GM10266 (cell line): ENCODE data around the gene CCDC86.

Source experiments
- DNase-seq: peaks from one replicate; pipeline ENCODE4 v3.0.0; 2012; ENCODE audit errors: extremely low spot score
- CTCF ChIP-seq: IDR thresholded peaks from 2 replicates; pipeline ENCODE4 v1.5.1; 2012; ENCODE audit warnings: mild to moderate bottlenecking, low read depth; ENCODE audit not compliant: control insufficient read depth, insufficient read depth; ENCODE audit errors: missing control alignments

CCDC86 gene

GRCh38 chr11:60854140-60854846 is 12.4 kb downstream of the CCDC86 start:
- no peak for DNase-seq
- TF ChIP-seq CTCF = no peak

- no peak for DNase-seq
- no peak for TF ChIP-seq CTCF
These were observed 13.2 kb downstream of the CCDC86 start for GRCh38 chr11:60854847-60855725.

- no peak for DNase-seq
- no peak for TF ChIP-seq CTCF
These were observed 14.1 kb downstream of the CCDC86 start, which contains the start of gene PTGDR2 for GRCh38 chr11:60855726-60856633. PTGDR2 (minus strand) TSS chr11:60855950; CDS start chr11:60853722, 2,228 bp downstream.

- no peak for DNase-seq
- no peak for TF ChIP-seq CTCF
These were observed 15.7 kb downstream of the CCDC86 start for GRCh38 chr11:60857378-60858232.

GRCh38 chr11:60858236-60858635 is 16.3 kb downstream of the CCDC86 start:
- DNase-seq = no peak
- TF ChIP-seq CTCF = no peak

- no peak for TF ChIP-seq CTCF
- DNase-seq = no peak
These were observed 17.0 kb downstream of the CCDC86 start for GRCh38 chr11:60858731-60859464.
